Measurements from ENCODE around the gene CSNK2B.

The CSNK2B gene

DNA sequence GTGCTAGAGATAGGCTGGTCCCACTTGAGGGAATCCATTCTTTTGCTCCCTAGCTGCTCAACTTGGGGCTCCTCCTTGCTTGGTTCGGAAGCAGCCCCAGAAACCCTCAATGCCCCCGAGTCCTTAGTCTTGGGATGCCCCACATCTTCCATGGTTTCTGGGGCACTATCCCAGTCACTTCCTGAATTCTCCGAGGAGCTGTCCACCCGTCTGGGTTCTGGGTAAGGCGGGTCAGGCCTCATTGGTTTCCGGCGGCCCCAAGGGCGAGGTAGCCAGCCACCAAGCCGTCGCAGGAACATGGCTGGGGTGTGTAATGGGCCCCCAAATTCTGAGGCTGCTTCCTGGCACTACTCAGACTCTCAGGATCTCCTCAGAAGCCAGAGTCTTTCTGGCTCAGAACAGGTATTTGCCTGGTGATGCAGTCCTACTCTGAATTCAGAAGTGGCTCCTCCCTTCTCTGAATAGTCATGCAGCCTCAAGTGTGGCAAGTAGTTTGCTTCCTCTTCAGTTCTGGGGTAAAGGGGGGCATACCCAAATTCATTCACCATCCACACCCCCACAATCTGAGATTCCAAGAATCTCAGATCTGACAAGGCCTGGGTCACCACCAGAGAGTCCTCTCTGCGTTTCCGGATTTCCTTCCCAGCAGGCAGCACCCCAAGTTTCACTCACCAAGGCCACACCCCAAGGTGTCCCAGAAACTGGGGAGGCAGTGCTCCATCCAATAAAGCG lies 6.1 kb upstream of the CSNK2B start:
- H3K27ac ChIP-seq = peak overlapping the region; percentile 78
- no peak for TF ChIP-seq CTCF (conservative IDR thresholded peaks at IDR 0.05)

- H3K27ac ChIP-seq = peak within 1 kb of the TSS; percentile 78
- TF ChIP-seq CTCF (conservative IDR thresholded peaks at IDR 0.05) = no peak
These were observed 5.3 kb upstream of the CSNK2B start, which contains the start of gene C6orf47 for GRCh38 chr6:31660381-31661261. TSS of gene C6orf47 (minus strand) at chr6:31660778. CDS start at chr6:31659947, 831 bp downstream.

GRCh38 chr6:31661262-31662123 lies 4.4 kb upstream of the CSNK2B start:
- H3K27ac ChIP-seq = peak overlapping the region; percentile 91
- TF ChIP-seq CTCF (conservative IDR thresholded peaks at IDR 0.05) = no peak

DNA sequence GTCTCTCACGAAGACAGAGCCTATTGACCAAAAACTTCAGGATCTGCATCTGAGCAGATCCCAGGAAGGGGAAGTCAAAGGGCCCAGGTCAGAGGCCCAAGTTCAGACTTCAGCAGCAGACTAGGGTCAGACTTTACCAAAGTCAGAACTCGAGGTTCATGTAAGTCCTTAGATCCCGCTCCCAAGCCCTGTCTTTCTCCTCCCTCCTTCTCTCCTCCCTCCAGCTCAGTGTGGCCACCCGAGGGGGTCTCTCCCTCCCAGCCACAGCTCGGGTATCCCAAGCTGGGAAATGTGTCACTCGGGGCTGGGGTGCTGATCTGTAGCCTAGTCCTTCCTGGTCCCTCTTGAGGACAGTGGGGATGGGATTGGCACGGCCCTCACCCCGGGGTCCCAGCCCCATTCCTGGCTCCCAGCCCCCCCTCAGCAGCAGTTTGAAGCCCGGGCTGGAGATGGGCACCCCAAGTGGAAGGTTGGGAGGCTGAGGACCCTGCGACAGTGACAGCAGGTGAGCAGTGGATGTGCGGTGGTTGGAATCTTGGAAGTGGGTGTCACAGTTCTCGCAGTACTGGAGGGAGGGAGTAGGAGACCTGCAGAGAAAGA lies 3.7 kb upstream of the CSNK2B start:
- H3K27ac ChIP-seq = peak overlapping the region; percentile 91; the same call in 1 of the 2 replicates
- TF ChIP-seq CTCF (conservative IDR thresholded peaks at IDR 0.05) = no peak

DNA sequence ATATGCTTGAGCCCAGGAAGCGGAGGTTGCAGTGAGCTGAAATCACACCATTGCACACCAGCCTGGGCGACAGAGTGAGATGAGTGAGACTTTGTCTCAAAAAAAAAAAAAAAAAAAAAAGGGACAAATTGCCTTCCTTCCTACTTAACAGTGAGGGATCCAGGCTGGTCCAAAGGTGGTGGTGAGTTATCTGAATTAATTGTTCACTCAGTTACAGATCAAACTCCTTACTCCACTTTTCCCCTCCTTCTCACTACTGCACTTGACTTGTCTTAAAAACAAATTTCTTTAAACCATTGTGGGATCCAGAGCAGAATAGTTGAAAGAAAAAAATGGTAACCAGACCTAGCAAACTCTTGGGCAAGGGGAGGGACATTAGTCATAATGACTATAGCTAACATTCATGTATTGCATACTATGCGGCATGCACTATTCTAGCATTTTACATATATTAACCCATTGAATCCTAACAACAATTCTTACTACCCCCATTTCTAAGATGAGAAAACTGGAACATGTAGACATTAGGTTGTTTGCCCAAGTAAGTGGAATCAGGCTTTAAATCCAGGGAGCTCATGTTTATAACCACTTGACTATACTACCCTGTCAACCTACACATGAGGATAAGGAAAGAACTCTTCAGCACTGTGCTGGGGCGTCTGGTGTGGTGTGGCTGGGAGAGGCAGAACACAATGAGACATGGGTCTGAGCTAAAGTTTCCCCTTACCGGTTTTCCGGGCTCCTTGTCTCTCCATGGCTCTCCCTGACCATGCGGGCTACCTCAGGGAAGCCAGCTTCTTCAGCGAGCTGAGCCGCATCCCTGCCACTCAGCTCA lies 2.5 kb upstream of the CSNK2B start:
- no peak for TF ChIP-seq CTCF (conservative IDR thresholded peaks at IDR 0.05)
- peak overlapping the region; percentile 91 for H3K27ac ChIP-seq

- TF ChIP-seq CTCF (conservative IDR thresholded peaks at IDR 0.05) = no peak
- H3K27ac ChIP-seq = peak overlapping the region; percentile 91
These were observed 1.7 kb upstream of the CSNK2B start for GRCh38 chr6:31663961-31664789.

All from VCaP (cell line).